Activated CD8-positive, alpha-beta memory T cell treated with anti-CD3 and anti-CD28 coated beads, Interleukin-2, amount 50 U/mL, for 4 hours (primary cell): ENCODE data around the gene UTP15.

Experiments
- DNase-seq: peaks from one replicate; pipeline ENCODE4 v3.0.0-alpha.2; 2020

UTP15 gene

GRCh38 chr5:73565139-73565968, at the start of gene UTP15, which contains the start of gene ANKRA2:
Gene UTP15, plus strand, starts transcription at chr5:73565743. Its CDS starts 1,602 bp downstream, at chr5:73567345.
Gene ANKRA2, minus strand, starts transcription at chr5:73565639. Its CDS starts 2,758 bp downstream, at chr5:73562881.
- peak; percentile 100 for DNase-seq

- DNase-seq: peak; percentile 63
Measured at GRCh38 chr5:73519531-73520283, 45.8 kb upstream of the UTP15 start.

- DNase-seq: no peak
Measured at GRCh38 chr5:73522989-73523388, 42.6 kb upstream of the UTP15 start.

- DNase-seq: no peak
Measured at GRCh38 chr5:73523861-73524260, 41.7 kb upstream of the UTP15 start.

GRCh38 chr5:73525606-73526203, 39.8 kb upstream of the UTP15 start:
- DNase-seq: no peak

- DNase-seq: no peak
Measured at GRCh38 chr5:73528248-73528647, 37.3 kb upstream of the UTP15 start.

- DNase-seq: no peak
Measured at GRCh38 chr5:73529081-73529480, 36.5 kb upstream of the UTP15 start.

GRCh38 chr5:73531356-73531755, 34.2 kb upstream of the UTP15 start:
- no peak for DNase-seq

- no peak for DNase-seq
Measured at GRCh38 chr5:73532195-73532594, 33.3 kb upstream of the UTP15 start.

GRCh38 chr5:73534011-73534644, 31.4 kb upstream of the UTP15 start:
- no peak for DNase-seq

GRCh38 chr5:73534971-73535370, 30.6 kb upstream of the UTP15 start:
- DNase-seq: no peak

- no peak for DNase-seq
Measured at GRCh38 chr5:73539730-73540129, 25.8 kb upstream of the UTP15 start.

- no peak for DNase-seq
Measured at GRCh38 chr5:73540192-73540591, 25.4 kb upstream of the UTP15 start.

GRCh38 chr5:73542020-73542419, 23.5 kb upstream of the UTP15 start:
- DNase-seq: no peak

GRCh38 chr5:73544429-73545402, 20.8 kb upstream of the UTP15 start:
- no peak for DNase-seq

- no peak for DNase-seq
Measured at GRCh38 chr5:73545403-73545779, 20.2 kb upstream of the UTP15 start.

- no peak for DNase-seq
Measured at GRCh38 chr5:73550016-73550415, 15.5 kb upstream of the UTP15 start.

GRCh38 chr5:73552642-73553041, 12.9 kb upstream of the UTP15 start:
- no peak for DNase-seq

GRCh38 chr5:73558950-73559349, 6.6 kb upstream of the UTP15 start:
- DNase-seq: no peak

GRCh38 chr5:73564018-73564417, 1.5 kb upstream of the UTP15 start:
- DNase-seq: no peak

- DNase-seq: no peak
Measured at GRCh38 chr5:73564675-73565074, 868 bp upstream of the UTP15 start.

GRCh38 chr5:73565969-73566547, 515 bp downstream of the UTP15 start:
- no peak for DNase-seq
